Subcutaneous adipose tissue (tissue), 4 donors: ENCODE results near the gene MTMR12. TPM values are rescaled to one million over a fixed set of nuclear protein-coding genes. Genes with fewer than 3 reads are reported as not detected.

Experiments
- CTCF ChIP-seq: fragments of 450-650 bp; IDR thresholded peaks from one replicate; pipeline ENCODE4 v1.5.1; 2016; ENCODE audit warnings: low read depth, mild to moderate bottlenecking, control low read depth, antibody characterized with exemption, moderate library complexity
- total RNA-seq, 4 donors: library from RNA; depleted of rRNA; stranded (reverse); fragments of >200 nt; gene quantifications; one replicate each; pipeline ENCODE4 v1.1.0, GENCODE V29; 2016

MTMR12 gene
- total RNA-seq, 4 donors from 2014 or later, result 41.8 to 96.0 (median 62.3) TPM

GRCh38 chr5:32232441-32233219, 80.1 kb downstream of the MTMR12 start:
- TF ChIP-seq CTCF, result no peak

DNA sequence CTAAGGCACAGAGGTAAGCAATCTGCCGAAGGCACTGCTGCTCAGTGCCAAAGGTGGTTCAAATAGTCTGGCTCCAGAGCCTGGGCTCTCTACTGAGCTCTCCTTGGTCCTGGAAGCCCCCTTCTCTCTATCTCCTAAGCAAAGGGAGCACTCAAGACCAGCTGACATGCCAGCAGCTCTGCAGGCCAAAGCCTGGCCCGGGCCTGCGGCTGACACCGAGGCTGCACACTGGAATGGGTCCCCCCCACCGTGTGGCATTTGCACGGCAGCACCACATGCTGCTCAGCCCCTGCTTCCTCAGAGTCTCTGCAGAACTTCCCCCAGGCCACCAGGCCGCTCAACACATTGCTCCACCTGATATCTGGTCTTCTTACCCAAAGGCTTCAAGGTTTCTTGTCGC, 80.8 kb downstream of the MTMR12 start:
- no peak for TF ChIP-seq CTCF

DNA sequence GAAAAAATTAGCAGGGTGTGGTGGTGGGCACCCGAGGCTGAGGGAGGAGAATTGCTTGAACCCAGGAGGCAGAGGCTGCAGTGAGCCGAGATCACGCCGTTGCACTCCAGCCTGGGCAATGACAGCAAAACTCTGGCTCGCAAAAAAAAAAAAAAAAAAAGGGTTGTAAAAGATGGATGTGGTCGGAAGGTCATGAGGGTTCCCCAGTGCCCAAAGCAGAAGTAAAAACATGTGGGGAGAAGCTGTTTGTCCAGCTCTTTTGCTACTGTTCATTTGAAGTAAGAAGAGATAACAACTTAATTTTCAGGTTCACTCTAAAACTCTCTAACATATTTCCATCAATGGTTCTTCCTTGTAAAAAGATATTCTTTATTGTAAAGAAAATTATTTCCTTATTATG, 81.5 kb downstream of the MTMR12 start:
- TF ChIP-seq CTCF, result no peak

DNA sequence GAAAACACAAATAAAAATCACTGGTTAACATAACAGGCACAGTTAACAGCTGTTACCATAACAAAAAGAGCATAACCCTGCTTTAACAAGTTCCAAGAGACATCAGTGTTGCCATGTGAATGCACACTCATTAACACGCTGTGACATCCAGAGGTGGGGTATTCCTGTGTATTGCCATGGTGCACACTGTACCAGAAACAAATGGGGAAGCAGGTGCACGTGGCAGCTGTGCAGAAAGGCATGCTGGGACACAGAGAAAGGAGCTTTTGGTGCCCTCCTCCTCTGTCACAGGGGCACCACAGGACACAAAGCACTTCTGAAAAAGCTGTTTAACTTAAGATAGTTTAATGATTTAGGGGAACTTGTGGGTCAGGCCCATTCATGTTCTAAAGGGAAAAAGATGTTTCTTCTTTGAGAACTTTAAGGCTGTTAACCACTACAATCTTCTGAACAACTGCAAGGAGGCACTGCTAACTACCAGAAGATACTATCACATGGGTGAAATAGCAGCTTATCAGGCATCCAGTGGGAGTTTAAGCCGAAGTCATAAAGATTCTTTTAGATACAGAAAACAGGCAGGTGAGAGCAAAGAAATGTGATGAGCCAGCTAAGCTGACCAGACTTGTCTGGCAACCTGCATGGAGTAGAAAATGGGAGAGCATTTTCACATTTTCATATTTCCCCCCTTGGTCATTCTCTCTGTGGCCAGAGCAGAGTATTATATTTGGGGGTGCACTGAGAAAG, 82.2 kb downstream of the MTMR12 start:
- TF ChIP-seq CTCF, result no peak

DNA sequence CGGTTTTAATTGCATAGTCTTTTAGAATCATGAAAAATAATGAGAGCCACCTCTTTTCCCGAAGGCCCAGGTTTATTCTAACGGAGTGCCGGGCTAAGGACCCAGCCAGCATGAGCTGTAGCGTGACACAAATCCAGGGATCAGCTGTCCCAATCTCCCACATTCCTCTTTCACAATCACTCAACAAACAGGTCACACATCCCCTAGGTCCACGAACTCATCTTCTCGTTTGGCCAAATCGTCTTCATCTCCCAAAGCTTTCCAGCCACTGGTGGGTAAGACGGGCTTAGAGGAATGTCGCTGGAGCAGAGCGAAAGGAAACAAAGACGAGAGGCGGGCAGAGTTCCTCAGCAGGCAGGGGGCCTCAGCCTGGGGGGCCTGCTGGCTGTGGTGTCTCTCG, 83.2 kb downstream of the MTMR12 start:
- no peak for TF ChIP-seq CTCF

DNA sequence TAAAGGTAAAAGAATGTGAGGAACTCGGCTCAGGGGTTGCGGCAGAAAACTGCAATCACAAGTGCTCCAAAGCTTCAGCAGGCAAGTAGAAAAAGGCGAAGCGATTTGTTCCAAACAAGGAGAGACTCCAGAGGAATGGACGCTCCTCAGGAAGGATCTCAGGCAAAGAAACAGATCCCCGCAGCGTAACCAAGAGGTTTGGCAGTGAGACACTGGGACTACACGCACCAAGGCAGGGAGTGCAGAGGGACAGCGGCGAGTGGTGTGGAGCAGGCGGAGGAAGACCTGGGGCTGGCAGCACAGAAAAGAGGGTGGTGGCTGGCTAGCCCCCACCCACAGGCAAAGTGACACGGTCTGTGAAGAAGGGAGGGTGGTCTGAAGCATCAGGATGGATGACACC, 83.9 kb downstream of the MTMR12 start:
- TF ChIP-seq CTCF, result no peak

DNA sequence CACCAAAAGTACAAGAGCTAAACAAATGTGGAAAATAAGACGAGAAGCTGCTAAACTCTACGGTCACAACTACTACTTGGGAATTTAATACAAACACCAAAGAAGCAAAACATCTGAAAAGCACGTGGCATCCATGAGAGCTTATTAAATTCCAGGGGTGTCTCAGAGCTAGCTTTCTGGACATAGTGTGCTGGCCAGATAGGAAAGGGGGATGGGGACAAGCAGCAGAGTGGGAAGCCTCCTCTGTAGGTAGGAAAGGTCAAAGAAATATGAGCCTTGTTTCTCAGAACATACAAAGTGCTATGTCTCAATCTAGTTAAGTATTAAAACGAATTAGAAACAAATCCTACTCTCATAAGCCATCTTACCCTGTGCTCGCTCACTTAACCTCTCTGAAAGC, 87.3 kb downstream of the MTMR12 start:
- no peak for TF ChIP-seq CTCF
